DMS114 treated with DMSO at 0.1 percent for 48 hours (cell line): ENCODE results near the gene CYP11A1.
"Not testable (repeated sequence)": the region's sequence is repeated elsewhere in the genome, so short reads cannot be mapped to it uniquely, and the experiment has no call there.

Source experiments
- DNase-seq: peaks from one replicate; lab custom pipeline; 2025; ENCODE audit not compliant: unreplicated experiment; lab: John Stamatoyannopoulos, UW

CYP11A1 gene

GRCh38 chr15:74376226-74376625 is 8.8 kb upstream of the CYP11A1 start:
- DNase-seq: no peak

- peak; percentile 86 for DNase-seq
Observed at GRCh38 chr15:74375303-74375693, 7.9 kb upstream of the CYP11A1 start.

GRCh38 chr15:74374648-74375302 is 7.3 kb upstream of the CYP11A1 start:
- no peak for DNase-seq

GRCh38 chr15:74373731-74374647 is 6.5 kb upstream of the CYP11A1 start:
- DNase-seq: peak; percentile 86

- no peak for DNase-seq
Observed at GRCh38 chr15:74373056-74373650, 5.7 kb upstream of the CYP11A1 start.

GRCh38 chr15:74370471-74370870 is 3.0 kb upstream of the CYP11A1 start:
- DNase-seq: no peak

- no peak for DNase-seq
Observed at GRCh38 chr15:74369756-74370155, 2.3 kb upstream of the CYP11A1 start.

GRCh38 chr15:74369084-74369745 is 1.8 kb upstream of the CYP11A1 start:
- no peak for DNase-seq

GRCh38 chr15:74368121-74368520 is 675 bp upstream of the CYP11A1 start:
- DNase-seq: no peak

- DNase-seq: no peak
Observed at GRCh38 chr15:74365598-74366445, 1.6 kb downstream of the CYP11A1 start.

GRCh38 chr15:74364936-74365597 is 2.4 kb downstream of the CYP11A1 start:
- DNase-seq: no peak

GRCh38 chr15:74362482-74362881 is 5.0 kb downstream of the CYP11A1 start:
- no peak for DNase-seq

GRCh38 chr15:74360855-74361254 is 6.6 kb downstream of the CYP11A1 start:
- not testable (repeated sequence) for DNase-seq

- DNase-seq: not testable (repeated sequence)
Observed at GRCh38 chr15:74359376-74359775, 8.1 kb downstream of the CYP11A1 start.

GRCh38 chr15:74357514-74357913 is 9.9 kb downstream of the CYP11A1 start:
- not testable (repeated sequence) for DNase-seq

- DNase-seq: not testable (repeated sequence)
Observed at GRCh38 chr15:74356050-74356449, 11.4 kb downstream of the CYP11A1 start.

GRCh38 chr15:74353992-74354391 is 13.5 kb downstream of the CYP11A1 start:
- DNase-seq: not testable (repeated sequence)

- DNase-seq: no peak
Observed at GRCh38 chr15:74352393-74352910, 15.0 kb downstream of the CYP11A1 start.

GRCh38 chr15:74351670-74352069 is 15.8 kb downstream of the CYP11A1 start:
- DNase-seq: no peak
